Fibroblast of skin of scalp (primary cell): ENCODE data around the gene TRABD2B.

Experiments used
- DNase-seq: peaks from one replicate; pipeline ENCODE4 v3.0.0-alpha.2; 2013

TRABD2B gene

GRCh38 chr1:47819574-47819888 lies 177.7 kb downstream of the TRABD2B start:
- no peak for DNase-seq

- peak; percentile 81 for DNase-seq
These were observed 178.3 kb downstream of the TRABD2B start for GRCh38 chr1:47818682-47819573.

GRCh38 chr1:47817861-47818260 lies 179.3 kb downstream of the TRABD2B start:
- no peak for DNase-seq

- DNase-seq: no peak
These were observed 180.7 kb downstream of the TRABD2B start for GRCh38 chr1:47816325-47817071.

GRCh38 chr1:47814612-47815395 lies 182.4 kb downstream of the TRABD2B start:
- no peak for DNase-seq

- DNase-seq: peak; percentile 32
These were observed 183.2 kb downstream of the TRABD2B start for GRCh38 chr1:47813970-47814369.

- no peak for DNase-seq
These were observed 184.2 kb downstream of the TRABD2B start for GRCh38 chr1:47812904-47813514.

GRCh38 chr1:47810964-47811682 lies 186.1 kb downstream of the TRABD2B start:
- DNase-seq: no peak

- DNase-seq: peak; percentile 78
These were observed 187.7 kb downstream of the TRABD2B start for GRCh38 chr1:47809301-47810084.

- no peak for DNase-seq
These were observed 188.6 kb downstream of the TRABD2B start for GRCh38 chr1:47808612-47809011.

GRCh38 chr1:47805921-47806361 lies 191.2 kb downstream of the TRABD2B start:
- peak; percentile 25 for DNase-seq

GRCh38 chr1:47805018-47805417 lies 192.2 kb downstream of the TRABD2B start:
- no peak for DNase-seq

- DNase-seq: no peak
These were observed 193.2 kb downstream of the TRABD2B start for GRCh38 chr1:47803815-47804501.

GRCh38 chr1:47797575-47797974 lies 199.6 kb downstream of the TRABD2B start:
- peak; percentile 63 for DNase-seq

GRCh38 chr1:47796626-47797025 lies 200.6 kb downstream of the TRABD2B start:
- no peak for DNase-seq

GRCh38 chr1:47795102-47795501 lies 202.1 kb downstream of the TRABD2B start:
- no peak for DNase-seq

- DNase-seq: no peak
These were observed 202.7 kb downstream of the TRABD2B start for GRCh38 chr1:47794530-47794929.

GRCh38 chr1:47794081-47794480 lies 203.1 kb downstream of the TRABD2B start:
- DNase-seq: no peak

- no peak for DNase-seq
These were observed 203.6 kb downstream of the TRABD2B start for GRCh38 chr1:47793563-47793962.

- no peak for DNase-seq
These were observed 204.4 kb downstream of the TRABD2B start for GRCh38 chr1:47792779-47793178.
